GM23338 (cell line): ENCODE measurements around the gene GAB2.

Source experiments
- EZH2 ChIP-seq: fragments of 200-600 bp; sonication (generic); IDR thresholded peaks from one replicate; pipeline ENCODE4 v1.8.0; 2017; ENCODE audit warnings: antibody characterized with exemption, mild to moderate bottlenecking, low read depth; ENCODE audit not compliant: unreplicated experiment
- EZH2phosphoT487 ChIP-seq: fragments of 200-600 bp; sonication (generic); IDR thresholded peaks from one replicate; pipeline ENCODE4 v1.8.1; 2018; ENCODE audit warnings: antibody characterized with exemption; ENCODE audit not compliant: unreplicated experiment
- JUNB ChIP-seq: IDR thresholded peaks from one replicate; pipeline ENCODE4 v1.6.1; 2016; ENCODE audit warnings: antibody characterized with exemption; ENCODE audit not compliant: unreplicated experiment
- NANOG ChIP-seq: IDR thresholded peaks from 2 replicates; pipeline ENCODE4 v1.6.1; 2016; ENCODE audit warnings: antibody characterized with exemption, borderline replicate concordance
- POLR2AphosphoS5 ChIP-seq: IDR thresholded peaks from 2 replicates; pipeline ENCODE4 v1.6.1; 2016; ENCODE audit warnings: antibody characterized with exemption, low read depth
- ZNF114 ChIP-seq: fragments of 250-450 bp; sonication (Bioruptor Pico); IDR thresholded peaks from 2 replicates; pipeline ENCODE4 v1.5.0; 2020; ENCODE audit warnings: mild to moderate bottlenecking, moderate library complexity
- TF ChIP-seq, protein P1 (sequence below), 2 experiments: fragments of 200-600 bp in 1 of 2; sonication (generic) in 1 of 2; conservative IDR thresholded peaks; 2 replicates each; pipeline versions ENCODE4 v1.5.1 to v1.6.1; 2016 to 2017; ENCODE audit warnings: antibody characterized with exemption in 2 of 2, low read depth in 2 of 2, mild to moderate bottlenecking in 2 of 2, moderate library complexity in 1 of 2
- TF ChIP-seq, protein P2 (sequence below): IDR thresholded peaks from one replicate; pipeline ENCODE4 v1.6.1; 2018; ENCODE audit warnings: antibody characterized with exemption; ENCODE audit not compliant: unreplicated experiment

DNA sequence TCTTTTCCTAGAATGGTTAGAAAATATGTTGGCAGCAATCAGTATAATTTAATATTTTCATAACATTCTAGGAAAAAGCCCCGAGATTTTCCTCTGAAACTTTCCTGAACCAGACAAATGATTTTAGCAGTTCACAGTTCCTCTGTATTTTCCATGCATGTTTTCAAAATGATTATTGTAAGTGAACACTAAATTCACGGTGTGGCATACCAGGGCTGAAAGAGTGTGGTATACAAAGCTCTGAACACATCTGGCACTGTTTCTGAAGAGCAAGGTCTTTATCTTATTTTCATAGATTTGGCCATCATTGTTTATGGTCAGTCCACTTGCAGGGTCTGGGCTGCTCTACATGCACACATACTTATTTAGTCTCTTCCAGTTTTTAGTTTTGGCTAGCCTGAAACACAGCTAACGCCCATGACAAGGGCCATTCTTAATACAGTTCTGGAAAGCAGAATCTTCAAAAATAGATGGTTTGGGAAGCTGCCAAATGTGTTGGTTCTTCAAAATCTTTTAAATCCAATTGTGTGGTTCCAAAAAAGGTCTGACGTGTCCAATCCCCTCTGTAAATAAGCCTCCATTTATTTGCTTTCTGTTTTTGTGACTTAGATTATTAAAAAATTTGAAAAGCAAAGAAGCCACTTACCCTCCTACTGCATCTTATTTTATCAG, 7.9 kb upstream of the GAB2 start:
- TF ChIP-seq, protein P1, sequence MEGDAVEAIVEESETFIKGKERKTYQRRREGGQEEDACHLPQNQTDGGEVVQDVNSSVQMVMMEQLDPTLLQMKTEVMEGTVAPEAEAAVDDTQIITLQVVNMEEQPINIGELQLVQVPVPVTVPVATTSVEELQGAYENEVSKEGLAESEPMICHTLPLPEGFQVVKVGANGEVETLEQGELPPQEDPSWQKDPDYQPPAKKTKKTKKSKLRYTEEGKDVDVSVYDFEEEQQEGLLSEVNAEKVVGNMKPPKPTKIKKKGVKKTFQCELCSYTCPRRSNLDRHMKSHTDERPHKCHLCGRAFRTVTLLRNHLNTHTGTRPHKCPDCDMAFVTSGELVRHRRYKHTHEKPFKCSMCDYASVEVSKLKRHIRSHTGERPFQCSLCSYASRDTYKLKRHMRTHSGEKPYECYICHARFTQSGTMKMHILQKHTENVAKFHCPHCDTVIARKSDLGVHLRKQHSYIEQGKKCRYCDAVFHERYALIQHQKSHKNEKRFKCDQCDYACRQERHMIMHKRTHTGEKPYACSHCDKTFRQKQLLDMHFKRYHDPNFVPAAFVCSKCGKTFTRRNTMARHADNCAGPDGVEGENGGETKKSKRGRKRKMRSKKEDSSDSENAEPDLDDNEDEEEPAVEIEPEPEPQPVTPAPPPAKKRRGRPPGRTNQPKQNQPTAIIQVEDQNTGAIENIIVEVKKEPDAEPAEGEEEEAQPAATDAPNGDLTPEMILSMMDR (conservative IDR thresholded peaks at IDR 0.05; ENCODE audit: low read depth in 2 of 2): no peak
- TF ChIP-seq EZH2 (no peak), NANOG (no peak), POLR2AphosphoS5 (no peak), JUNB (no peak), EZH2phosphoT487 (no peak), ZNF114 (CRISPR knock-in tag) (no peak)
- TF ChIP-seq, protein P2, sequence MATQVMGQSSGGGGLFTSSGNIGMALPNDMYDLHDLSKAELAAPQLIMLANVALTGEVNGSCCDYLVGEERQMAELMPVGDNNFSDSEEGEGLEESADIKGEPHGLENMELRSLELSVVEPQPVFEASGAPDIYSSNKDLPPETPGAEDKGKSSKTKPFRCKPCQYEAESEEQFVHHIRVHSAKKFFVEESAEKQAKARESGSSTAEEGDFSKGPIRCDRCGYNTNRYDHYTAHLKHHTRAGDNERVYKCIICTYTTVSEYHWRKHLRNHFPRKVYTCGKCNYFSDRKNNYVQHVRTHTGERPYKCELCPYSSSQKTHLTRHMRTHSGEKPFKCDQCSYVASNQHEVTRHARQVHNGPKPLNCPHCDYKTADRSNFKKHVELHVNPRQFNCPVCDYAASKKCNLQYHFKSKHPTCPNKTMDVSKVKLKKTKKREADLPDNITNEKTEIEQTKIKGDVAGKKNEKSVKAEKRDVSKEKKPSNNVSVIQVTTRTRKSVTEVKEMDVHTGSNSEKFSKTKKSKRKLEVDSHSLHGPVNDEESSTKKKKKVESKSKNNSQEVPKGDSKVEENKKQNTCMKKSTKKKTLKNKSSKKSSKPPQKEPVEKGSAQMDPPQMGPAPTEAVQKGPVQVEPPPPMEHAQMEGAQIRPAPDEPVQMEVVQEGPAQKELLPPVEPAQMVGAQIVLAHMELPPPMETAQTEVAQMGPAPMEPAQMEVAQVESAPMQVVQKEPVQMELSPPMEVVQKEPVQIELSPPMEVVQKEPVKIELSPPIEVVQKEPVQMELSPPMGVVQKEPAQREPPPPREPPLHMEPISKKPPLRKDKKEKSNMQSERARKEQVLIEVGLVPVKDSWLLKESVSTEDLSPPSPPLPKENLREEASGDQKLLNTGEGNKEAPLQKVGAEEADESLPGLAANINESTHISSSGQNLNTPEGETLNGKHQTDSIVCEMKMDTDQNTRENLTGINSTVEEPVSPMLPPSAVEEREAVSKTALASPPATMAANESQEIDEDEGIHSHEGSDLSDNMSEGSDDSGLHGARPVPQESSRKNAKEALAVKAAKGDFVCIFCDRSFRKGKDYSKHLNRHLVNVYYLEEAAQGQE: no peak
